Activated naive CD8-positive, alpha-beta T cell treated with anti-CD3 and anti-CD28 coated beads, Interleukin-2, amount 50 U/mL, for 24 hours (primary cell): ENCODE data around the gene ANKRD33B.

Experiments
- ATAC-seq: fragments of 150-1000 bp; cut with Tn5 transposase; one replicate; pipeline ENCODE4 v1.10.0; 2021
- DNase-seq: peaks from one replicate; pipeline ENCODE4 v3.0.0; 2021
- H3K27ac Mint-ChIP-seq: one replicate; pipeline ENCODE4 v1.8.0; 2021; ENCODE audit warnings: mild to moderate bottlenecking, mixed read lengths
- H3K27me3 Mint-ChIP-seq: one replicate; pipeline ENCODE4 v1.8.0; 2021; ENCODE audit warnings: mixed read lengths
- H3K36me3 Mint-ChIP-seq: one replicate; pipeline ENCODE4 v1.8.0; 2021; ENCODE audit warnings: low read depth, mixed read lengths
- H3K4me1 Mint-ChIP-seq: one replicate; pipeline ENCODE4 v1.8.0; 2021; ENCODE audit warnings: mixed read lengths
- H3K4me3 Mint-ChIP-seq: one replicate; pipeline ENCODE4 v1.8.0; 2021; ENCODE audit warnings: mild to moderate bottlenecking, moderate library complexity, mixed read lengths
- H3K9me3 Mint-ChIP-seq: one replicate; pipeline ENCODE4 v1.8.0; 2021; ENCODE audit warnings: mixed read lengths

Gene ANKRD33B

GRCh38 chr5:10642367-10642766 is 78.5 kb downstream of the ANKRD33B start:
- peaks cover 26% of the 10 kb centered on the region for H3K4me1 Mint-ChIP-seq
- ATAC-seq (no peak), DNase-seq (no peak)
- H3K4me3 Mint-ChIP-seq: no peak overlapping the region
- H3K27ac Mint-ChIP-seq: peak overlapping the region; percentile 12
- peaks cover 10% of the 10 kb centered on the region for H3K27me3 Mint-ChIP-seq
- peaks cover 13% of the 10 kb centered on the region for H3K9me3 Mint-ChIP-seq
- H3K36me3 Mint-ChIP-seq: peaks cover 34% of the 10 kb centered on the region

DNA sequence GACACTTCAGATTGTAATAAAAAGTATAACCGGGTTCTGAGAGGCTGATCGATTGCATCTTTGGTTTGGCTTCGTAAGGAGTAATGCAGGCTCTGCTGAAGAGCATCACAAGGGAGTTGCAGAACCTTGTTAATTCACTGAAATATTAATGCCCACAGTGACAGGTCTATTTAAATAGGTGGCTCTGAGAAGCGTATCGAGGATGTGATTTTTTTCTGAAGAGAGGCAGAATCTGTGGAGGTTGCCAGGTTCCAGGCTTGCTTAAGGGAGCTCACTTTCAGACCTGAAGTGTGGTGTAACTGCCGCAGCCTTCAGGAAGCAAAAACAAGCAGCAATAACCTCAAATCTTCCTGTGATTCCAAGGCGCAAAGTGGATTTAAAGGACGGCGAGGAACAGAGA is 80.3 kb downstream of the ANKRD33B start:
- no peak for DNase-seq
- Mint-ChIP-seq H3K27ac (no peak overlapping the region), H3K4me3 (no peak overlapping the region), H3K4me1 (peaks cover 22% of the 10 kb centered on the region), H3K27me3 (peaks cover 10% of the 10 kb centered on the region), H3K9me3 (peaks cover 7% of the 10 kb centered on the region), H3K36me3 (peaks cover 24% of the 10 kb centered on the region)
- no peak for ATAC-seq

DNA sequence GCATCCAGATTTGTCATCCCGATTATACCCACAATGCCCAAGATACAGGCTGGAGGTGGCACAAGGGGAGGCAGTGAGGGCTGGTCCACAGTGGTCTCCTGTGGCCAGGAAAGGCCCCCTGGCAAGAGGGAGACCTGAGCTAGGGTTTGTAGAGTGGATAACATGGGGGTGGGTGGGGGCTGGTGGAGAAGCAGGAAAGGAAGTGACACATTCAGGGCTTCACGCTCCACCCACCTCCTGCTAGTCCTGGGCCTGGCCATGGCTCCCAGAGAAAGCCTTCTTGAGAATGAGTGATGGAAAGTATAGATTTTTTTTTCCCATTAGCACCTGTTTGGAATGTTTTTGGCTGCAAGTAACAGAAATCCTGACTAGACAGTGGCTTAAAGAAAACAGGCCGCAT is 81.3 kb downstream of the ANKRD33B start:
- H3K27me3 Mint-ChIP-seq: peaks cover 10% of the 10 kb centered on the region
- H3K27ac Mint-ChIP-seq: no peak overlapping the region
- DNase-seq (peak; percentile 36), ATAC-seq (peak; percentile 83)
- no peak overlapping the region for H3K4me3 Mint-ChIP-seq
- H3K4me1 Mint-ChIP-seq: peaks cover 22% of the 10 kb centered on the region
- peaks cover 4% of the 10 kb centered on the region for H3K9me3 Mint-ChIP-seq
- peaks cover 21% of the 10 kb centered on the region for H3K36me3 Mint-ChIP-seq

GRCh38 chr5:10645671-10646070 is 81.8 kb downstream of the ANKRD33B start:
- Mint-ChIP-seq H3K27ac (no peak overlapping the region), H3K36me3 (peaks cover 22% of the 10 kb centered on the region), H3K4me3 (no peak overlapping the region), H3K27me3 (peaks cover 10% of the 10 kb centered on the region), H3K4me1 (peaks cover 22% of the 10 kb centered on the region), H3K9me3 (no peaks in the 10 kb centered on the region)
- ATAC-seq (no peak), DNase-seq (no peak)

DNA sequence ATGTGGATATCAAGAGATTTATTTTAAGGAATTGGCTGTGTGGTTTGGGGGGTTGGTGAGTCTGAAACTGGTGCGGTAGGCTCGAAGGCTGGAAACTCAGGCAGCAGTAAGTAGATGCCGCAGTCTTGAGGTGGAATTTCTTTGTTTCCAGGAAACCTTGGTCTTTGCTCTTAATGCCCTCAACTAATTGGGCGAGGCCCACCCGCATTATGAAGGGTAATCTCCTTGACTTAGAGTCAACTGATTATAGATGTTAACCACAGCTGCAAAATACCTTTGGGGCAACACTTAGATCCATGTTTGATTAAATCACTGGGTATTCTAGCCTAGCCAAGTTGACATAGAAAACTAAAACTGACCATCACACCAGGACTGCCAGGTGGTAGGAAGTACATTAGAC is 83.8 kb downstream of the ANKRD33B start:
- H3K9me3 Mint-ChIP-seq: no peaks in the 10 kb centered on the region
- H3K36me3 Mint-ChIP-seq: peaks cover 17% of the 10 kb centered on the region
- DNase-seq: no peak
- no peak overlapping the region for H3K4me3 Mint-ChIP-seq
- no peak for ATAC-seq
- H3K27me3 Mint-ChIP-seq: peaks cover 7% of the 10 kb centered on the region
- no peak overlapping the region for H3K27ac Mint-ChIP-seq
- H3K4me1 Mint-ChIP-seq: peaks cover 22% of the 10 kb centered on the region

- ATAC-seq (no peak), DNase-seq (no peak)
- Mint-ChIP-seq H3K27me3 (peaks cover 6% of the 10 kb centered on the region), H3K9me3 (no peaks in the 10 kb centered on the region), H3K36me3 (peaks cover 16% of the 10 kb centered on the region), H3K4me3 (no peak overlapping the region), H3K4me1 (peaks cover 17% of the 10 kb centered on the region), H3K27ac (no peak overlapping the region)
Measured at GRCh38 chr5:10648806-10649665, 85.2 kb downstream of the ANKRD33B start.

DNA sequence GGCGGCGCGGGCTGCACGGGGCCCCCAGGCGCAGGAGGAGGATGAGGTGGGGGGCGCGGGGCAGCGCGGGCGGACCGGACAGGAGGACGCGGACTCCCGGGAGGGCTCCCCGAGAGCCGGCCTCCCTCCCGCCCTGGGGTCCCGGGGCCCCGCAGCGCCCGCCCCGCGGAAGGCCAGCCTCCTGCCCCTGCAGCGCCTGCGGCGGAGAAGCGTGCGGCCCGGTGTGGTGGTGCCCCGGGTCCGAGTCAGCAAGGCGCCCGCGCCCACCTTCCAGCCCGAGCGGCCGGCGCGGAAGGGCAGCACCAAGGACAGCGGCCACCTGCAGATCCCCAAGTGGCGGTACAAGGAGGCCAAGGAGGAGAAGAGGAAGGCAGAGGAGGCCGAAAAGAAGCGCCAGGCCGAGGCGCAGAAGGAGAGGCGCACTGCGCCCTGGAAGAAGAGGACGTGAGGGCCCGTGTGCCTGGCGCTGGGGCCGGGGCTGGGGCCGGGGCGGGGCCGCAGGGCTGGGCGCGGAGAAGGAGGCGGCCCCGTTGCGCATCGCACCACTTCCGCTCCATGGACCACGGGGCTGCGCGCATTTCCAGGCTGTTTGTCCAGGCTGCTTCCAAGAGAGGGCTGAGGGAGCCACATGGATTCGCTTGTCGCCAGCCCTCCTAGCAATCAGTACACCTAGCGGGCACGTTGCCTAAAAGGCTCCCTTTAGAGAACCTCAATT is 86.0 kb downstream of the ANKRD33B start:
- Mint-ChIP-seq H3K4me3 (no peak overlapping the region), H3K4me1 (peaks cover 9% of the 10 kb centered on the region), H3K36me3 (peaks cover 9% of the 10 kb centered on the region), H3K27me3 (no peaks in the 10 kb centered on the region), H3K27ac (no peak overlapping the region), H3K9me3 (no peaks in the 10 kb centered on the region)
- ATAC-seq (no peak), DNase-seq (no peak)

GRCh38 chr5:10652151-10652550 is 88.3 kb downstream of the ANKRD33B start:
- Mint-ChIP-seq H3K27ac (no peak overlapping the region), H3K27me3 (no peaks in the 10 kb centered on the region), H3K4me1 (no peaks in the 10 kb centered on the region), H3K4me3 (no peak overlapping the region), H3K9me3 (no peaks in the 10 kb centered on the region), H3K36me3 (peaks cover 6% of the 10 kb centered on the region)
- ATAC-seq (no peak), DNase-seq (no peak)

DNA sequence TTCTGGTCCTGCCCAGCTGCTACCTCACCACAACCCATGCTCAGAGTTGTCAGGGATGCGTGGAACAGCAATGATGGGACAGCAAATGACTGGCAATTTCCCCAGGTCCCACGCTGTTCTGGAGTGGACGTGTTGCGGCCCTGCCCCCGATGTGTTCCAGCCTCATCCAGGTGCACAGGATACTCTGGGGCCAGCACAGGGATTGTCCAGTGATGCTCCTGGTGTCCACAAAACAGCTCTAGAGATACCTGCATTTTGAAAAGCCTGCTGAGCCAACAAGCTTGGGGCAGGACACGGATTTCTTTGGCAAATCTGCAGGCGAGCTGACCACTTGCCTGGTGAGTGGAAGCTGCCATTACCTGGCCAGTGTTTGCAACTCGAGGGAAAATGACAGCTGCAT is 88.7 kb downstream of the ANKRD33B start:
- no peak overlapping the region for H3K27ac Mint-ChIP-seq
- H3K9me3 Mint-ChIP-seq: no peaks in the 10 kb centered on the region
- DNase-seq (no peak), ATAC-seq (no peak)
- no peaks in the 10 kb centered on the region for H3K4me1 Mint-ChIP-seq
- H3K4me3 Mint-ChIP-seq: no peak overlapping the region
- no peaks in the 10 kb centered on the region for H3K27me3 Mint-ChIP-seq
- H3K36me3 Mint-ChIP-seq: peaks cover 5% of the 10 kb centered on the region

DNA sequence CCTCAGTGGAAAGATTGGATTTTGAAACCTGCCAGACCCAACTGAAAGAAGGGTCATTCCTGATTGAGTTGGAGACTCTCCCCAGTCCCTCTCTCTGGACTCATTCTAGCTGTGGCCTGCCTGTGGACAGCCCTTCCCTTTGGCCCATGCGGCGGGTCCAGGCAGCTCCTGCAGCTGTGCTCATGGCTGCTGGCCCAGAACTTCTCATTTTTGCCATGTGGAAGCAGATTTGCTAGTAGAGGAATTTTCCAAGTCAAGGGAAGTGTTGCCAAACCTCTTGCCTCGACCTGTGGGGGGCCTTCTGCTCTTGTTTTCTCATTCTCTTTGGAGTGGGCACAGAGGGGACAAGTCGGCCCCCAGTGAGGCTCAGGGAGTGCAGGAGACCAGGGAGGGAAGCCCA is 89.2 kb downstream of the ANKRD33B start:
- Mint-ChIP-seq H3K4me1 (no peaks in the 10 kb centered on the region), H3K4me3 (no peak overlapping the region), H3K9me3 (no peaks in the 10 kb centered on the region), H3K36me3 (peaks cover 5% of the 10 kb centered on the region), H3K27ac (no peak overlapping the region), H3K27me3 (no peaks in the 10 kb centered on the region)
- no peak for DNase-seq
- ATAC-seq: no peak

GRCh38 chr5:10653751-10654400 is 90.0 kb downstream of the ANKRD33B start:
- Mint-ChIP-seq H3K4me1 (no peaks in the 10 kb centered on the region), H3K27ac (no peak overlapping the region), H3K4me3 (no peak overlapping the region), H3K36me3 (peaks cover 5% of the 10 kb centered on the region), H3K27me3 (no peaks in the 10 kb centered on the region), H3K9me3 (peaks cover 4% of the 10 kb centered on the region)
- ATAC-seq: no peak
- DNase-seq: no peak

DNA sequence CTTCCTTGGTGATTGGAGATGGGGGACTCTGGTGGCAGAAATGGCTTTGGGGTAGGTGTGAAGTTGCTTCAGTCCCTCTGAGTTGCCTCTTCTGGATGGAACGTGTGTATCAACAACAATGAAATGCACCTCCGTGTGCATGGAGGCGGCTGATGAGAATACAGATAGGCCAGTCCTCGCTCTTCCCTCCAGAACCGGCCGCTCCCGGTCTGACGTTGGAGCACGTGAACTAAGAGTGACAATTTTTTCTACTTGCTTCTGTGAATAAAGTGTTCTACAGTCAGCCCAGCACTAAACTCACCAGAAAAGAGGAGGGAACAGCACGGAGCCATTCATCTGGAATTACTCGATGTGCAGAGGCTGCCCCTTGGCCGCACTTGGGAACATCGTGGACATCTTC is 90.7 kb downstream of the ANKRD33B start:
- no peaks in the 10 kb centered on the region for H3K4me1 Mint-ChIP-seq
- no peak for DNase-seq
- peaks cover 5% of the 10 kb centered on the region for H3K36me3 Mint-ChIP-seq
- peaks cover 4% of the 10 kb centered on the region for H3K9me3 Mint-ChIP-seq
- H3K4me3 Mint-ChIP-seq: no peak overlapping the region
- no peak overlapping the region for H3K27ac Mint-ChIP-seq
- no peak for ATAC-seq
- H3K27me3 Mint-ChIP-seq: no peaks in the 10 kb centered on the region

DNA sequence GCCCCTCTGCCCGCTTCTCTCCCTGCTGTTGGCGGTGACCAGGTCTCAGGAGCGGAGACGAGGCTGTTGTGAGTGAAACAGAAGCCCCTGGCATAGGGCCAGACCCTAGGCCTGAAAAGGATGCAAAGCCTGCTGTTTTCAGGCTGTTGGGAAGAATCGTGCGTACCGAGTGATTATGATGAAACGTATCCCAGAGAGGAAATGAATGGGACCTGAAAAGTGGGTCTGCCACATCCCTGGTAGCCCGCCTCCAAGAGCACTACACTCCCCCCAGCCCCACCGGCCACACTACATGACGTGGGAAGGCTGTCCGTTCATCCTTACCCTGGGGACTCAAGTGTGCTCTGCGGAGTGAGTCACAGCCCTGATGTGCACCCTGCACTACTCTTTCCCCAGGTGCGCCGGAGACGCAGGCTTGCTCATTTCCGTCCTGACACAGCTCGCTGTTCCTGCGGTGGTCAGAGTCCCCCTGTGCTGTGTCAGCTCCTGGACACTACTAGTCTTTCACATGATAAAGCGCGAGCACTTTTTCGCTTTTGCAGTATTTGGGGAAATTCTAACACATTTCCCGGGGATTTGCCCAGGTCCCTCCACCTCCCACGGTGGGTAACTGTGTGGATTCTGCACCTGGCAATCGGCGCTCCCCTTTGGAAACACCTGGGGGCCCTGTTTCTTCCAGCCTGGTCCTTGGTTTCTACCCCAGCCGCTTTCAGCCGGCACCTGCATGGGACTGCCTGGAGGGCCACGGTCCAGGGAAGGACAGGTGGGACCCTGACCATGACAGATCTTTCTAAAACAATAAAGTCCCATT is 91.5 kb downstream of the ANKRD33B start:
- peaks cover 4% of the 10 kb centered on the region for H3K9me3 Mint-ChIP-seq
- H3K4me3 Mint-ChIP-seq: no peak overlapping the region
- no peaks in the 10 kb centered on the region for H3K4me1 Mint-ChIP-seq
- peaks cover 4% of the 10 kb centered on the region for H3K36me3 Mint-ChIP-seq
- H3K27ac Mint-ChIP-seq: no peak overlapping the region
- ATAC-seq (no peak), DNase-seq (no peak)
- no peaks in the 10 kb centered on the region for H3K27me3 Mint-ChIP-seq
